Stimulated activated CD8-positive, alpha-beta memory T cell treated with anti-CD3 and anti-CD28 coated beads, Interleukin-4, amount 100 ng/mL, for 4 hours (primary cell): ENCODE measurements around the gene PARP15.
"Not testable (repeated sequence)": the region's sequence is repeated elsewhere in the genome, so short reads cannot be mapped to it uniquely, and the experiment has no call there.

Experiments used
- DNase-seq, 2 donors: peaks; one replicate each; pipeline ENCODE4 v3.0.0-alpha.2; 2020; ENCODE audit warnings: low read depth in 2 of 2, low spot score in 1 of 2

The PARP15 gene

GRCh38 chr3:122615303-122615702, 37.9 kb downstream of the PARP15 start:
- DNase-seq, result no peak

- DNase-seq, result no peak
Observed at GRCh38 chr3:122618614-122619013, 41.2 kb downstream of the PARP15 start.

GRCh38 chr3:122619040-122619439, 41.6 kb downstream of the PARP15 start:
- no peak for DNase-seq

GRCh38 chr3:122620399-122620798, 42.9 kb downstream of the PARP15 start:
- DNase-seq, result no peak

- no peak for DNase-seq
Observed at GRCh38 chr3:122621112-122621511, 43.7 kb downstream of the PARP15 start.

GRCh38 chr3:122623031-122623829, 45.8 kb downstream of the PARP15 start:
- no peak for DNase-seq

- DNase-seq, result no peak
Observed at GRCh38 chr3:122626515-122627180, 49.2 kb downstream of the PARP15 start.

- DNase-seq, result no peak
Observed at GRCh38 chr3:122627301-122627700, 49.9 kb downstream of the PARP15 start.

- no peak for DNase-seq
Observed at GRCh38 chr3:122628567-122628966, 51.1 kb downstream of the PARP15 start.

- no peak for DNase-seq
Observed at GRCh38 chr3:122629763-122630162, 52.3 kb downstream of the PARP15 start.

- no peak for DNase-seq
Observed at GRCh38 chr3:122635789-122636188, 58.3 kb downstream of the PARP15 start.

GRCh38 chr3:122636697-122637096, 59.2 kb downstream of the PARP15 start:
- DNase-seq, result no peak

- no peak for DNase-seq
Observed at GRCh38 chr3:122640437-122640999, 63.1 kb downstream of the PARP15 start.

GRCh38 chr3:122642935-122643334, 65.5 kb downstream of the PARP15 start:
- DNase-seq, result no peak

GRCh38 chr3:122646146-122646988, 68.9 kb downstream of the PARP15 start:
- no peak for DNase-seq

GRCh38 chr3:122651233-122651907, 73.9 kb downstream of the PARP15 start:
- DNase-seq, result not testable (repeated sequence)

GRCh38 chr3:122651962-122652361, 74.5 kb downstream of the PARP15 start:
- not testable (repeated sequence) for DNase-seq

- not testable (repeated sequence) for DNase-seq
Observed at GRCh38 chr3:122658336-122658735, 80.9 kb downstream of the PARP15 start.

- no peak for DNase-seq
Observed at GRCh38 chr3:122660297-122660974, 83.0 kb downstream of the PARP15 start.

- no peak for DNase-seq
Observed at GRCh38 chr3:122661633-122662032, 84.2 kb downstream of the PARP15 start.
